ENCODE measurements around the gene GNG2.

DNA sequence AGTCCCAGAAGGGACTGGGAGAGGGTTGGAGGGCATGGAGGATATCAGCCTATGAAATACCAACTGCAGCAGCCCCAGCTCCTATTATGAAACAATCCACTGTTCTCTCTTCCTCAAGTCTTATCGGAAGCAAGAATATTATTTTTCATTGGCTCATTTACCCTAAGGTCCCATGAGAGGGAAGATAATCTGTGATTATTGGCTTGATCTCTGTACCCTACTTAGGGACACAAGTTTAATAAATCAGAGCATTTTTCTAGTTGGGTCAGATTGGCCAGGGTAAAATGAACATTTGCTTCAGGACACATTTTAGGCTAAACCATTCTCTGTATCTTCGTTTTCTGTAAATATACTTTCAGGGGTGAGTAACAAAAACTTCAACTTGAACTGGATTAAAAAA is 43.1 kb upstream of the GNG2 start:
- TF ChIP-seq, protein P1, sequence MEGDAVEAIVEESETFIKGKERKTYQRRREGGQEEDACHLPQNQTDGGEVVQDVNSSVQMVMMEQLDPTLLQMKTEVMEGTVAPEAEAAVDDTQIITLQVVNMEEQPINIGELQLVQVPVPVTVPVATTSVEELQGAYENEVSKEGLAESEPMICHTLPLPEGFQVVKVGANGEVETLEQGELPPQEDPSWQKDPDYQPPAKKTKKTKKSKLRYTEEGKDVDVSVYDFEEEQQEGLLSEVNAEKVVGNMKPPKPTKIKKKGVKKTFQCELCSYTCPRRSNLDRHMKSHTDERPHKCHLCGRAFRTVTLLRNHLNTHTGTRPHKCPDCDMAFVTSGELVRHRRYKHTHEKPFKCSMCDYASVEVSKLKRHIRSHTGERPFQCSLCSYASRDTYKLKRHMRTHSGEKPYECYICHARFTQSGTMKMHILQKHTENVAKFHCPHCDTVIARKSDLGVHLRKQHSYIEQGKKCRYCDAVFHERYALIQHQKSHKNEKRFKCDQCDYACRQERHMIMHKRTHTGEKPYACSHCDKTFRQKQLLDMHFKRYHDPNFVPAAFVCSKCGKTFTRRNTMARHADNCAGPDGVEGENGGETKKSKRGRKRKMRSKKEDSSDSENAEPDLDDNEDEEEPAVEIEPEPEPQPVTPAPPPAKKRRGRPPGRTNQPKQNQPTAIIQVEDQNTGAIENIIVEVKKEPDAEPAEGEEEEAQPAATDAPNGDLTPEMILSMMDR (IDR thresholded peaks at IDR 0.05; ENCODE audit: control extremely low read depth in 1 of 3, insufficient read depth in 1 of 3, low read depth in 1 of 3, low read length in 3 of 3), result no peak
- no peak for TF ChIP-seq CREB1 (IDR thresholded peaks at IDR 0.05)
- TF ChIP-seq EZH2 (IDR thresholded peaks at IDR 0.05; ENCODE audit: low read depth, low read length, severe bottlenecking), result no peak
- no peak for TF ChIP-seq RXRA (IDR thresholded peaks at IDR 0.05; ENCODE audit: insufficient read depth, low read depth, low read length)
- TF ChIP-seq EP300 (IDR thresholded peaks at IDR 0.05; ENCODE audit: borderline replicate concordance in 1 of 2, low read depth in 2 of 2, low read length in 2 of 2), result no peak
- TF ChIP-seq ZNF274 (IDR thresholded peaks at IDR 0.05; ENCODE audit: borderline replicate concordance, extremely low read depth, low read length), result no peak
- TF ChIP-seq KDM1A (IDR thresholded peaks at IDR 0.05; ENCODE audit: borderline replicate concordance, low read length), result no peak
- TF ChIP-seq PHF8 (conservative IDR thresholded peaks at IDR 0.05; ENCODE audit: low read depth, low read length), result no peak
- no peak for TF ChIP-seq CBX5 (IDR thresholded peaks at IDR 0.05; ENCODE audit: low read depth, low read length)
- no peak for TF ChIP-seq POLR2AphosphoS5 (IDR thresholded peaks at IDR 0.05; ENCODE audit: low read depth, low read length)
- no peak for TF ChIP-seq FOSL1 (IDR thresholded peaks at IDR 0.05; ENCODE audit: insufficient read depth, low read depth, low read length)
- no peak for TF ChIP-seq SIRT6 (IDR thresholded peaks at IDR 0.05; ENCODE audit: low read length)
- no peak for TF ChIP-seq POLR2A (IDR thresholded peaks at IDR 0.05; ENCODE audit: control extremely low read depth in 1 of 2, low read depth in 2 of 2, low read length in 2 of 2)
